Occipital lobe (tissue), 2 donors: ENCODE measurements around the gene ATP6V0A4. TPM values are rescaled to one million over a fixed set of nuclear protein-coding genes. Genes with fewer than 3 reads are reported as not detected.

Source experiments
- DNase-seq: peaks from one replicate; lab custom pipeline; 2025; lab: John Stamatoyannopoulos, UW
- total RNA-seq: library from RNA; depleted of rRNA; stranded (reverse); fragments of >200 nt; gene quantifications from one replicate; pipeline ENCODE4 v1.2.3, GENCODE V29; 2014

ATP6V0A4 gene
- total RNA-seq, 1 donor from 2014 or later: 1.2 TPM

GRCh38 chr7:138663725-138664710 lies 134.0 kb downstream of the ATP6V0A4 start:
- no peak for DNase-seq

GRCh38 chr7:138662991-138663320 lies 135.0 kb downstream of the ATP6V0A4 start:
- DNase-seq: no peak

GRCh38 chr7:138662076-138662990 lies 135.7 kb downstream of the ATP6V0A4 start:
- no peak for DNase-seq

- DNase-seq: no peak
Observed at GRCh38 chr7:138661069-138661635, 136.8 kb downstream of the ATP6V0A4 start.

GRCh38 chr7:138658889-138659288 lies 139.1 kb downstream of the ATP6V0A4 start:
- DNase-seq: no peak

GRCh38 chr7:138657854-138658386 lies 140.1 kb downstream of the ATP6V0A4 start:
- DNase-seq: no peak

- DNase-seq: no peak
Observed at GRCh38 chr7:138656952-138657351, 141.0 kb downstream of the ATP6V0A4 start.

Other genes starting within 250 kb of the ATP6V0A4 start
- 0.78 TPM for gene SVOPL, start 96.8 kb downstream of the ATP6V0A4 start, total RNA-seq
- not detected for gene TMEM213, start 202 bp downstream of the ATP6V0A4 start, total RNA-seq
- gene KIAA1549, start 183.2 kb upstream of the ATP6V0A4 start, total RNA-seq: 28.4 TPM
- gene ZC3HAV1L, start 237.8 kb upstream of the ATP6V0A4 start, total RNA-seq: 10.8 TPM